COLO829 (cell line): ENCODE results near the gene LRRC8C.
A peak's percentile ranks its signal among the peaks of the same experiment; 100 is the strongest.

Experiments
- DNase-seq: peaks from one replicate; pipeline ENCODE4 v3.0.0; 2012; ENCODE audit warnings: low spot score

Gene LRRC8C

GRCh38 chr1:89633800-89634625 is 1.1 kb downstream of the LRRC8C start:
- DNase-seq: no peak

GRCh38 chr1:89635825-89636815 is 3.2 kb downstream of the LRRC8C start:
- DNase-seq: no peak

GRCh38 chr1:89637496-89637895 is 4.6 kb downstream of the LRRC8C start:
- no peak for DNase-seq

- DNase-seq: no peak
These were observed 7.5 kb downstream of the LRRC8C start for GRCh38 chr1:89640440-89640839.

- DNase-seq: no peak
These were observed 8.9 kb downstream of the LRRC8C start for GRCh38 chr1:89641781-89642180.

- DNase-seq: no peak
These were observed 10.7 kb downstream of the LRRC8C start for GRCh38 chr1:89643577-89643976.

GRCh38 chr1:89644119-89644814 is 11.3 kb downstream of the LRRC8C start:
- DNase-seq: no peak

- no peak for DNase-seq
These were observed 13.3 kb downstream of the LRRC8C start for GRCh38 chr1:89646259-89646658.

- no peak for DNase-seq
These were observed 16.9 kb downstream of the LRRC8C start for GRCh38 chr1:89649783-89650182.

GRCh38 chr1:89652373-89652772 is 19.5 kb downstream of the LRRC8C start:
- DNase-seq: no peak

GRCh38 chr1:89657886-89658285 is 25.0 kb downstream of the LRRC8C start:
- DNase-seq: peak; percentile 37

GRCh38 chr1:89659322-89660081 is 26.6 kb downstream of the LRRC8C start:
- DNase-seq: no peak

GRCh38 chr1:89660224-89661061 is 27.5 kb downstream of the LRRC8C start:
- DNase-seq: peak; percentile 14

- DNase-seq: no peak
These were observed 33.0 kb downstream of the LRRC8C start for GRCh38 chr1:89665941-89666340.

GRCh38 chr1:89666640-89667039 is 33.7 kb downstream of the LRRC8C start:
- DNase-seq: no peak

GRCh38 chr1:89667691-89668090 is 34.8 kb downstream of the LRRC8C start:
- no peak for DNase-seq

GRCh38 chr1:89668961-89669360 is 36.0 kb downstream of the LRRC8C start:
- DNase-seq: no peak

- no peak for DNase-seq
These were observed 36.5 kb downstream of the LRRC8C start for GRCh38 chr1:89669441-89669840.

GRCh38 chr1:89670163-89670562 is 37.2 kb downstream of the LRRC8C start:
- no peak for DNase-seq

GRCh38 chr1:89670711-89671110 is 37.8 kb downstream of the LRRC8C start:
- no peak for DNase-seq
